HCT116 (cell line): ENCODE data around the gene SART3. TPM values are rescaled to one million over a fixed set of nuclear protein-coding genes. Genes with fewer than 3 reads are reported as not detected.

ENCODE experiments used
- ATAC-seq: fragments of 200-7000 bp; cut with Tn5 transposase; 2 replicates; pipeline ENCODE4 v1.9.1; 2020; ENCODE audit warnings: mild to moderate bottlenecking, moderate library complexity
- BruUV-seq: library from RNA; stranded (reverse); fragments of 400-500 nt; replicated peaks from 2 replicates; lab custom pipeline; 2021; lab: Mats Ljungman, UMichigan
- CTCF ChIA-PET: fragments of 300-600 bp; sonication (Branson Sonifier 250); formaldehyde crosslinking; loops from one replicate; lab custom pipeline; 2021; ENCODE audit warnings: antibody characterized with exemption; lab: Charles Lee
- POLR2A ChIA-PET: fragments of 300-600, 350-600 bp; sonication (Branson Sonifier 250); formaldehyde crosslinking; loops from one replicate; lab custom pipeline; 2021; ENCODE audit warnings: antibody characterized with exemption; lab: Charles Lee
- RAD21 ChIA-PET, 2 experiments: fragments of 300-600 bp; sonication (Branson Sonifier 250); formaldehyde crosslinking; loops; one replicate each; lab custom pipeline; 2023; ENCODE audit warnings: low total read pairs in 2 of 2; ENCODE audit not compliant: uncharacterized antibody in 2 of 2, unreplicated experiment in 2 of 2, low non-redundant PET in 1 of 2; lab: Charles Lee
- DNase-seq: peaks from one replicate; pipeline ENCODE4 v3.0.0-alpha.2; 2010; ENCODE audit warnings: low read depth, low spot score
- H2AFZ ChIP-seq: fragments of 200-600 bp; shearing (Covaris generic), sonication (generic); 2 replicates; pipeline ENCODE4 v1.6.1; 2017; ENCODE audit warnings: low read depth, mixed run types, mixed read lengths, antibody characterized with exemption, low read length; ENCODE audit not compliant: poor library complexity, severe bottlenecking
- H3K27ac ChIP-seq: 2 replicates; pipeline ENCODE4 v1.5.1; 2012; ENCODE audit warnings: low read depth, low read length
- H3K27me3 ChIP-seq: fragments of 200-600 bp; sonication (generic); 2 replicates; pipeline ENCODE4 v1.6.1; 2016; ENCODE audit warnings: mixed run types, low read length, mixed read lengths; ENCODE audit not compliant: insufficient read depth
- H3K36me3 ChIP-seq, 2 experiments: fragments of 200-500 bp in 1 of 2; fragments of 200-600 bp in 1 of 2; sonication (Bioruptor generic) in 1 of 2; sonication (generic) in 1 of 2; 2 replicates each; pipeline versions ENCODE4 v1.5.1 to v1.6.1; 2014 to 2016; ENCODE audit warnings: low read length in 2 of 2, inconsistent platforms in 1 of 2, mixed read lengths in 1 of 2, mixed run types in 1 of 2; ENCODE audit not compliant: insufficient read depth in 2 of 2, control insufficient read depth in 1 of 2
- H3K4me1 ChIP-seq, 2 experiments: fragments of 200-600 bp in 1 of 2; sonication (generic) in 1 of 2; 2 replicates each; pipeline versions ENCODE4 v1.5.1 to v1.6.1; 2012 to 2017; ENCODE audit warnings: low read length in 2 of 2, inconsistent platforms in 1 of 2, mild to moderate bottlenecking in 1 of 2, mixed read lengths in 1 of 2, mixed run types in 1 of 2, moderate library complexity in 1 of 2; ENCODE audit not compliant: insufficient read depth in 2 of 2, control insufficient read depth in 1 of 2
- H3K4me2 ChIP-seq: fragments of 200-600 bp; sonication (generic); 2 replicates; pipeline ENCODE4 v1.6.1; 2017; ENCODE audit warnings: mixed run types, low read length, mixed read lengths
- H3K4me3 ChIP-seq, 2 experiments: fragments of 200-600 bp in 1 of 2; sonication (generic) in 1 of 2; replicated peaks in 1 of 2; 2 replicates each; pipeline ENCODE4 v1.5.1; 2011 to 2016; ENCODE audit warnings: low read length in 2 of 2, control low read depth in 1 of 2, low read depth in 1 of 2, mild to moderate bottlenecking in 1 of 2, mixed read lengths in 1 of 2, mixed run types in 1 of 2
- H3K79me2 ChIP-seq: fragments of 200-600 bp; sonication (generic); 2 replicates; pipeline ENCODE4 v1.6.1; 2017; ENCODE audit warnings: mild to moderate bottlenecking, mixed run types, low read length, moderate library complexity, mixed read lengths; ENCODE audit not compliant: insufficient read depth
- H3K9ac ChIP-seq: fragments of 200-600 bp; sonication (generic); 2 replicates; pipeline ENCODE4 v1.6.1; 2016; ENCODE audit warnings: low read length, mixed read lengths
- H3K9me2 ChIP-seq: fragments of 200-600 bp; sonication (generic), shearing (Covaris generic); 2 replicates; pipeline ENCODE4 v1.6.1; 2017; ENCODE audit warnings: mixed run types, mild to moderate bottlenecking, moderate library complexity; ENCODE audit not compliant: insufficient read depth
- H3K9me3 ChIP-seq, 2 experiments: fragments of 200-500 bp in 1 of 2; fragments of 200-600 bp in 1 of 2; sonication (Bioruptor generic) in 1 of 2; sonication (generic) in 1 of 2; 2 replicates each; pipeline ENCODE4 v1.6.1; 2014 to 2017; ENCODE audit warnings: low read length in 2 of 2, mixed read lengths in 2 of 2, inconsistent platforms in 1 of 2, low read depth in 1 of 2, mild to moderate bottlenecking in 1 of 2, mixed run types in 1 of 2, moderate library complexity in 1 of 2; ENCODE audit not compliant: control insufficient read depth in 1 of 2, insufficient read depth in 1 of 2
- H4K20me1 ChIP-seq: fragments of 200-600 bp; sonication (generic), shearing (Covaris generic); 2 replicates; pipeline ENCODE4 v1.6.1; 2017; ENCODE audit warnings: mixed run types, mild to moderate bottlenecking, moderate library complexity; ENCODE audit not compliant: insufficient read depth
- EZH2phosphoT487 ChIP-seq: fragments of 200-600 bp; IDR thresholded peaks from 2 replicates; pipeline ENCODE4 v1.6.1; 2018; ENCODE audit warnings: antibody characterized with exemption, borderline replicate concordance
- POLR2AphosphoS5 ChIP-seq: IDR thresholded peaks from 2 replicates; pipeline ENCODE4 v1.6.1; 2011; ENCODE audit warnings: mild to moderate bottlenecking, low read depth, low read length, moderate library complexity
- YY1 ChIP-seq: IDR thresholded peaks from 2 replicates; pipeline ENCODE4 v1.6.1; 2011; ENCODE audit warnings: low read length, low read depth, moderate library complexity, mild to moderate bottlenecking; ENCODE audit not compliant: insufficient replicate concordance; ENCODE audit errors: extremely low read depth
- ZFX ChIP-seq: fragments of 450-650 bp; IDR thresholded peaks from 2 replicates; pipeline ENCODE4 v1.6.1; 2017
- intact Hi-C: fragments of 100-400 bp; cut with micrococcal nuclease; formaldehyde crosslinking; loops from 2 replicates; pipeline ENCODE4 v1.10.0; 2022
- total RNA-seq: library from RNA; stranded (reverse); gene quantifications from one replicate; pipeline ENCODE4 v1.2.1, GENCODE V29; 2021; ENCODE audit not compliant: unreplicated experiment
- TF ChIP-seq, protein P1 (sequence below), 3 experiments: fragments of 200-600 bp in 1 of 3; sonication (generic) in 1 of 3; IDR thresholded peaks in 2 of 3; conservative IDR thresholded peaks in 1 of 3; 2 replicates each; pipeline ENCODE4 v1.5.1; 2012 to 2017; ENCODE audit warnings: low read depth in 2 of 3, low read length in 2 of 3, antibody characterized with exemption in 1 of 3, borderline replicate concordance in 1 of 3, control low read depth in 1 of 3, mild to moderate bottlenecking in 1 of 3, mixed read lengths in 1 of 3, mixed run types in 1 of 3, moderate library complexity in 1 of 3; ENCODE audit not compliant: insufficient read depth in 1 of 3

Gene SART3
- total RNA-seq, 1 experiment from 2014 or later: 76.1 TPM

- Histone ChIP-seq H3K9ac (peak overlapping the region; percentile 97), H3K36me3 (peaks cover 23 to 33% of the 10 kb centered on the region in 2 experiments), H3K4me1 (peaks cover 30 to 49% of the 10 kb centered on the region in 2 experiments), H3K27ac (peak overlapping the region; percentile 67), H4K20me1 (no peaks in the 10 kb centered on the region), H3K27me3 (no peaks in the 10 kb centered on the region), H2AFZ (no peak overlapping the region), H3K79me2 (peaks cover 50% of the 10 kb centered on the region), H3K9me2 (no peaks in the 10 kb centered on the region), H3K4me2 (peak overlapping the region; percentile 93), H3K9me3 (no peaks in the 10 kb centered on the region), H3K4me3 (peak overlapping the region; percentile 85 to 96)
- ChIA-PET CTCF (interaction anchor here (2.0 kb wide), 1 partner anchor 55 kb away, joined by 11 read pairs; no protein-coding TSS in a partner anchor), POLR2A (no interaction called here)
- intact Hi-C loops: loop anchor here (1.0 to 10.0 kb wide), 7 partner anchors 55 to 824 kb away; partner anchors contain the start of genes ALKBH2 and SSH1
- TSS peak; percentile 47 for BruUV-seq
- ATAC-seq: peak; percentile 64
- DNase-seq: peak; percentile 87
- TF ChIP-seq YY1: peak; percentile 65
- no peak for TF ChIP-seq EZH2phosphoT487
- TF ChIP-seq, protein P1, sequence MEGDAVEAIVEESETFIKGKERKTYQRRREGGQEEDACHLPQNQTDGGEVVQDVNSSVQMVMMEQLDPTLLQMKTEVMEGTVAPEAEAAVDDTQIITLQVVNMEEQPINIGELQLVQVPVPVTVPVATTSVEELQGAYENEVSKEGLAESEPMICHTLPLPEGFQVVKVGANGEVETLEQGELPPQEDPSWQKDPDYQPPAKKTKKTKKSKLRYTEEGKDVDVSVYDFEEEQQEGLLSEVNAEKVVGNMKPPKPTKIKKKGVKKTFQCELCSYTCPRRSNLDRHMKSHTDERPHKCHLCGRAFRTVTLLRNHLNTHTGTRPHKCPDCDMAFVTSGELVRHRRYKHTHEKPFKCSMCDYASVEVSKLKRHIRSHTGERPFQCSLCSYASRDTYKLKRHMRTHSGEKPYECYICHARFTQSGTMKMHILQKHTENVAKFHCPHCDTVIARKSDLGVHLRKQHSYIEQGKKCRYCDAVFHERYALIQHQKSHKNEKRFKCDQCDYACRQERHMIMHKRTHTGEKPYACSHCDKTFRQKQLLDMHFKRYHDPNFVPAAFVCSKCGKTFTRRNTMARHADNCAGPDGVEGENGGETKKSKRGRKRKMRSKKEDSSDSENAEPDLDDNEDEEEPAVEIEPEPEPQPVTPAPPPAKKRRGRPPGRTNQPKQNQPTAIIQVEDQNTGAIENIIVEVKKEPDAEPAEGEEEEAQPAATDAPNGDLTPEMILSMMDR (IDR thresholded peaks at IDR 0.05 in 2 of 3, conservative IDR thresholded peaks at IDR 0.05 in 1 of 3; ENCODE audit: borderline replicate concordance in 1 of 3, insufficient read depth in 1 of 3, low read depth in 2 of 3, low read length in 2 of 3): peak in 2 of 3 experiments; percentile 92 to 95; a peak in 4 of 6 replicates
- TF ChIP-seq POLR2AphosphoS5: peak; percentile 87
- TF ChIP-seq ZFX: peak; percentile 15
- TF ChIP-seq, all 23 proteins: peak for 4
- RAD21 ChIA-PET: no interaction called here
Observed at GRCh38 chr12:108563136-108563803, 2.3 kb upstream of the SART3 start.
